H9 (cell line): ENCODE results near the gene NAPA. TPM values are rescaled to one million over a fixed set of nuclear protein-coding genes. Genes with fewer than 3 reads are reported as not detected.

Experiments
- DNase-seq: peaks from one replicate; pipeline ENCODE4 v3.0.0-alpha.2; 2017
- H2AFZ ChIP-seq: one replicate; pipeline ENCODE4 v1.6.1; 2013; ENCODE audit warnings: mild to moderate bottlenecking, low read length, control low read depth, moderate library complexity
- H2AK5ac ChIP-seq: 2 replicates; pipeline ENCODE4 v1.6.1; 2013; ENCODE audit warnings: low read length, control low read depth, mixed read lengths; ENCODE audit not compliant: insufficient read length
- H2BK120ac ChIP-seq: one replicate; pipeline ENCODE4 v1.6.1; 2013; ENCODE audit warnings: low read depth, mild to moderate bottlenecking, low read length, control low read depth, inconsistent platforms; ENCODE audit not compliant: poor library complexity, severe bottlenecking
- H2BK12ac ChIP-seq: 2 replicates; pipeline ENCODE4 v1.6.1; 2013; ENCODE audit warnings: low read length, control low read depth, mixed read lengths, low read depth; ENCODE audit not compliant: insufficient read length
- H2BK15ac ChIP-seq: 2 replicates; pipeline ENCODE4 v1.6.1; 2013; ENCODE audit warnings: low read depth, low read length, control low read depth
- H2BK20ac ChIP-seq: one replicate; pipeline ENCODE4 v1.6.1; 2013; ENCODE audit warnings: low read depth, mild to moderate bottlenecking, low read length, control low read depth, inconsistent platforms; ENCODE audit not compliant: poor library complexity, severe bottlenecking
- H2BK5ac ChIP-seq: 2 replicates; pipeline ENCODE4 v1.6.1; 2013; ENCODE audit warnings: low read length, control low read depth, mixed read lengths; ENCODE audit not compliant: insufficient read length
- H3K14ac ChIP-seq: 2 replicates; pipeline ENCODE4 v1.6.1; 2013; ENCODE audit warnings: low read length, control low read depth; ENCODE audit not compliant: insufficient read depth
- H3K18ac ChIP-seq: 2 replicates; pipeline ENCODE4 v1.6.1; 2013; ENCODE audit warnings: low read depth, mild to moderate bottlenecking, mixed read lengths, low read length, control low read depth; ENCODE audit not compliant: insufficient read length
- H3K23ac ChIP-seq: 2 replicates; pipeline ENCODE4 v1.6.1; 2013; ENCODE audit warnings: low read length, control low read depth, mixed read lengths, low read depth; ENCODE audit not compliant: insufficient read length
- H3K23me2 ChIP-seq: 2 replicates; pipeline ENCODE4 v1.6.1; 2013; ENCODE audit warnings: low read depth, mild to moderate bottlenecking, mixed read lengths, low read length, control low read depth; ENCODE audit not compliant: insufficient read length, poor library complexity, severe bottlenecking
- H3K27ac ChIP-seq: 2 replicates; pipeline ENCODE4 v1.5.1; 2013; ENCODE audit warnings: low read length, control low read depth, mixed read lengths, low read depth; ENCODE audit not compliant: insufficient read length
- H3K27me3 ChIP-seq: 2 replicates; pipeline ENCODE4 v1.6.1; 2013; ENCODE audit warnings: low read length, control low read depth, inconsistent platforms; ENCODE audit not compliant: insufficient read depth
- H3K4ac ChIP-seq: 2 replicates; pipeline ENCODE4 v1.6.1; 2013; ENCODE audit warnings: low read depth, mild to moderate bottlenecking, control low read depth, inconsistent platforms, low read length, moderate library complexity
- H3K4me1 ChIP-seq: 2 replicates; pipeline ENCODE4 v1.6.1; 2013; ENCODE audit warnings: low read length, control low read depth, inconsistent platforms; ENCODE audit not compliant: insufficient read depth
- H3K4me2 ChIP-seq: 2 replicates; pipeline ENCODE4 v1.6.1; 2013; ENCODE audit warnings: low read length, control low read depth, mixed read lengths; ENCODE audit not compliant: insufficient read length, insufficient read depth
- H3K56ac ChIP-seq: 2 replicates; pipeline ENCODE4 v1.6.1; 2013; ENCODE audit warnings: low read depth, mild to moderate bottlenecking, mixed read lengths, low read length, control low read depth; ENCODE audit not compliant: insufficient read length
- H3K79me1 ChIP-seq: 2 replicates; pipeline ENCODE4 v1.6.1; 2013; ENCODE audit warnings: low read depth, mild to moderate bottlenecking, moderate library complexity, low read length, control low read depth, inconsistent platforms; ENCODE audit not compliant: insufficient read depth, poor library complexity, severe bottlenecking
- H3K79me2 ChIP-seq: 2 replicates; pipeline ENCODE4 v1.6.1; 2013; ENCODE audit warnings: low read length, control low read depth, inconsistent platforms; ENCODE audit not compliant: insufficient read depth
- H3K9ac ChIP-seq: 2 replicates; pipeline ENCODE4 v1.6.1; 2013; ENCODE audit warnings: low read length, control low read depth, mixed read lengths; ENCODE audit not compliant: insufficient read length; ENCODE audit errors: extremely low read depth
- H3K9me3 ChIP-seq: one replicate; pipeline ENCODE4 v1.6.1; 2013; ENCODE audit warnings: low read depth, low read length, inconsistent platforms; ENCODE audit not compliant: control insufficient read depth
- H3T11ph ChIP-seq: one replicate; pipeline ENCODE4 v1.6.1; 2013; ENCODE audit warnings: mild to moderate bottlenecking, low read length, control low read depth, inconsistent platforms
- H4K20me1 ChIP-seq: one replicate; pipeline ENCODE4 v1.6.1; 2013; ENCODE audit not compliant: control insufficient read depth, insufficient read length, insufficient read depth
- H4K5ac ChIP-seq: 2 replicates; pipeline ENCODE4 v1.6.1; 2013; ENCODE audit warnings: low read depth, mild to moderate bottlenecking, mixed read lengths, low read length, control low read depth; ENCODE audit not compliant: insufficient read length
- H4K8ac ChIP-seq: replicated peaks from 2 replicates; pipeline ENCODE4 v1.6.1; 2013; ENCODE audit warnings: low read length, control low read depth, mixed read lengths, low read depth; ENCODE audit not compliant: insufficient read length
- H4K91ac ChIP-seq: 2 replicates; pipeline ENCODE4 v1.6.1; 2013; ENCODE audit warnings: low read depth, mild to moderate bottlenecking, moderate library complexity, mixed read lengths, low read length, control low read depth; ENCODE audit not compliant: insufficient read length
- H3K27ac Mint-ChIP-seq, 3 experiments: 2 replicates in 2 of 3; 3 replicates in 1 of 3; pipeline ENCODE4 v1.8.0; 2020 to 2021; ENCODE audit warnings: mixed read lengths in 3 of 3, mild to moderate bottlenecking in 1 of 3, moderate library complexity in 1 of 3
- H3K27me3 Mint-ChIP-seq: 2 replicates; pipeline ENCODE4 v1.8.0; 2021; ENCODE audit warnings: low read depth, mild to moderate bottlenecking, moderate library complexity, mixed read lengths
- H3K36me3 Mint-ChIP-seq, 3 experiments: 2 replicates in 2 of 3; 3 replicates in 1 of 3; pipeline ENCODE4 v1.8.0; 2020 to 2021; ENCODE audit warnings: low read depth in 3 of 3, mixed read lengths in 3 of 3; ENCODE audit not compliant: insufficient read depth in 1 of 3
- H3K4me1 Mint-ChIP-seq, 2 experiments: 2 replicates each; pipeline ENCODE4 v1.8.0; 2020; ENCODE audit warnings: mixed read lengths in 2 of 2
- H3K4me3 Mint-ChIP-seq, 2 experiments: 2 replicates in 1 of 2; 3 replicates in 1 of 2; pipeline ENCODE4 v1.8.0; 2020 to 2021; ENCODE audit warnings: mild to moderate bottlenecking in 2 of 2, mixed read lengths in 2 of 2, moderate library complexity in 1 of 2
- H3K9me3 Mint-ChIP-seq, 2 experiments: 2 replicates in 1 of 2; 3 replicates in 1 of 2; pipeline ENCODE4 v1.8.0; 2020; ENCODE audit warnings: mild to moderate bottlenecking in 2 of 2, mixed read lengths in 2 of 2, moderate library complexity in 1 of 2
- CTCF ChIP-seq: fragments of 200-600 bp; sonication (generic); conservative IDR thresholded peaks from 3 replicates; pipeline ENCODE4 v1.8.0; 2021; ENCODE audit warnings: antibody characterized with exemption, mild to moderate bottlenecking
- WGBS: extraction: QIAGEN DNeasy Blood & Tissue Kit; methylation state at CpG from one replicate; pipeline ENCODE4 v1.1.7; 2013; ENCODE audit warnings: missing lambda C conversion rate, low lambda C conversion rate, mixed read lengths; ENCODE audit not compliant: insufficient read length; ENCODE audit errors: extremely low coverage; 5-methylcytosine and 5-hydroxymethylcytosine counted together
- total RNA-seq: library from RNA; stranded (reverse); gene quantifications from 2 replicates; pipeline ENCODE4 v1.2.1, GENCODE V29; 2021

The NAPA gene
- total RNA-seq, 1 experiment from 2014 or later = 62.8 TPM

- Mint-ChIP-seq H3K9me3 (peaks cover 6 to 8% of the 10 kb centered on the region in 2 experiments), H3K4me1 (peaks cover 0 to 5% of the 10 kb centered on the region in 2 experiments; a peak in 2 of 4 replicates), H3K36me3 (no peaks in the 10 kb centered on the region; a peak in 3 of 7 replicates), H3K27ac (peak overlapping the region in 1 of 3 experiments; percentile 80; a peak in 1 of 7 replicates), H3K4me3 (no peak overlapping the region), H3K27me3 (no peaks in the 10 kb centered on the region; the same call in 1 of the 2 replicates)
- H3K27me3 ChIP-seq = no peaks in the 10 kb centered on the region
- no peak overlapping the region for H2AK5ac ChIP-seq
- H3K9ac ChIP-seq = no peak overlapping the region
- H3K23me2 ChIP-seq = no peaks in the 10 kb centered on the region
- no peak overlapping the region for H3K18ac ChIP-seq
- no peak overlapping the region for H4K8ac ChIP-seq
- no peak overlapping the region for H2AFZ ChIP-seq
- no peaks in the 10 kb centered on the region for H3K79me1 ChIP-seq
- no peak overlapping the region for H3K56ac ChIP-seq
- H4K5ac ChIP-seq = no peak overlapping the region
- H3T11ph ChIP-seq = no peak overlapping the region
- no peak overlapping the region for H3K27ac ChIP-seq
- H3K4me2 ChIP-seq = no peak overlapping the region
- H2BK5ac ChIP-seq = no peak overlapping the region
- DNase-seq = no peak
- H4K91ac ChIP-seq = no peak overlapping the region
- H3K9me3 ChIP-seq = no peaks in the 10 kb centered on the region
- H4K20me1 ChIP-seq = no peaks in the 10 kb centered on the region
- H3K4me1 ChIP-seq = no peaks in the 10 kb centered on the region
- no peaks in the 10 kb centered on the region for H3K79me2 ChIP-seq
- H2BK120ac ChIP-seq = no peak overlapping the region
- TF ChIP-seq CTCF = no peak
- no peak overlapping the region for H3K14ac ChIP-seq
- H2BK15ac ChIP-seq = no peak overlapping the region
- no peak overlapping the region for H2BK20ac ChIP-seq
- no CpG with 5 or more reads among the region's 5 CpGs for WGBS
- no peak overlapping the region for H3K4ac ChIP-seq
- no peak overlapping the region for H3K23ac ChIP-seq
- H2BK12ac ChIP-seq = no peak overlapping the region
Measured at GRCh38 chr19:47538812-47539211, 23.9 kb upstream of the NAPA start.
